Kidney (tissue), 14 donors: ENCODE data around the gene RAD51B. TPM values are rescaled to one million over a fixed set of nuclear protein-coding genes. Genes with fewer than 3 reads are reported as not detected.
A peak's percentile ranks its signal among the peaks of the same experiment; 100 is the strongest.

Experiments
- DNase-seq, 5 donors: peaks; one replicate each; pipeline ENCODE4 v3.0.0-alpha.2; 2013 to 2020
- FAIRE-seq: peaks from 2 replicates; lab custom pipeline; 2012; peaks lifted over from hg19 to GRCh38; lab: Jason Lieb, UNC
- H3K27ac ChIP-seq, 2 donors: one replicate each; pipeline ENCODE4 v1.7.0; 2013; ENCODE audit warnings: low read depth in 2 of 2, low read length in 2 of 2, inconsistent platforms in 1 of 2
- H3K27me3 ChIP-seq: one replicate; pipeline ENCODE4 v1.7.1; 2013; ENCODE audit warnings: low read length, inconsistent platforms; ENCODE audit not compliant: control insufficient read depth, insufficient read depth
- H3K36me3 ChIP-seq, 3 donors: one replicate each; pipeline versions ENCODE4 v1.7.0 to v1.7.1; 2013; ENCODE audit warnings: low read length in 3 of 3, control low read depth in 1 of 3, inconsistent platforms in 1 of 3; ENCODE audit not compliant: insufficient read depth in 3 of 3, control insufficient read depth in 2 of 3
- H3K4me1 ChIP-seq, 3 donors: one replicate each; pipeline versions ENCODE4 v1.7.0 to v1.7.1; 2013; ENCODE audit warnings: low read length in 3 of 3, inconsistent platforms in 1 of 3, low read depth in 1 of 3; ENCODE audit not compliant: control insufficient read depth in 2 of 3, insufficient read depth in 2 of 3
- H3K4me3 ChIP-seq, 3 donors: one replicate each; pipeline versions ENCODE4 v1.7.0 to v1.8.1; 2013; ENCODE audit warnings: low read length in 3 of 3, control low read depth in 1 of 3, inconsistent platforms in 1 of 3
- H3K9ac ChIP-seq, 3 donors: one replicate each; pipeline versions ENCODE4 v1.7.0 to v1.7.1; 2013; ENCODE audit warnings: low read length in 3 of 3, control low read depth in 1 of 3, inconsistent platforms in 1 of 3
- H3K9me3 ChIP-seq, 3 donors: one replicate each; pipeline versions ENCODE4 v1.7.0 to v1.7.1; 2013; ENCODE audit warnings: low read length in 3 of 3, control low read depth in 1 of 3, inconsistent platforms in 1 of 3; ENCODE audit not compliant: control insufficient read depth in 2 of 3, insufficient read depth in 1 of 3
- CTCF ChIP-seq: IDR thresholded peaks from 3 replicates; pipeline ENCODE4 v1.5.1; 2012; ENCODE audit warnings: mild to moderate bottlenecking, moderate library complexity, borderline replicate concordance; ENCODE audit not compliant: insufficient read depth; ENCODE audit errors: extremely low read depth
- intact Hi-C: fragments of 100-400 bp; cut with DNase I; formaldehyde crosslinking; loops from one replicate; pipeline ENCODE4 v1.11.1; 2022
- polyA plus RNA-seq: library from polyadenylated mRNA; stranded (reverse); fragments of 350-450 nt; fragmentation: Illumina TruSeq; extraction: RNeasy Lipid Tissue Mini Kit (QIAGEN cat#74804); gene quantifications from one replicate; pipeline ENCODE4 v1.2.3, GENCODE V29; 2014; ENCODE audit warnings: low read depth, low replicate concordance; ENCODE audit not compliant: insufficient read depth
- total RNA-seq: library from RNA; stranded (reverse); fragmentation: NEBNext Ultra II Directional; extraction: Animal tissue kit (Norgen Biotek cat#: 25700); gene quantifications from one replicate; pipeline ENCODE4 v1.2.1, GENCODE V29; 2021
- donor health status: control.
- donor health status: control.
- donor health status: control.
- donor health status: control.
- donor health status: control.
- donor health status: DM: yes; HTN: yes; CAD: no.
- donor health status: Normal renal cell carcinoma (clear cell type).

The RAD51B gene
- total and polyA plus RNA-seq, 2 donors from 2014 or later, result 6.9 to 18.0 TPM

DNA sequence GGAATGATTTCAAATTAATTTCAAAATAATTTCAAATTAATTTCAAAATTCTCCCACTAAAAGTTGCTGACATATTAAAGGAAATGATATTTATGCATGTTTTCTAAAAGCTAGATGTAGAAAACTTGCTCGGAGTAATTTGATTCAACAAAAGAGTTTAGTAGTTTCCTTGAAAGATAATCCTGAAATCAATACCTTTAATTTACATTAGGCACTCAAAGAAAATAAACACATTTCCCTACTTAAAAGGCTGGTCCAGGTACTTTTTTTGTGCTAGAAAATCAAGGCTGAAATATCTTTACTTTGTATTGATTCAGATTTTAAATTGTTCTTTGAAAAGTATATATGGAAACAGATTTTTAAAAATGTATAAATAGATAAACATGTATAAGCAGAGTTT, 370.5 kb downstream of the RAD51B start:
- no peaks in the 10 kb centered on the region for H3K36me3 ChIP-seq
- no peak for FAIRE-seq
- DNase-seq, result peak in 1 of 5 donors; percentile 42
- H3K27ac ChIP-seq, result no peak overlapping the region
- H3K9me3 ChIP-seq, result no peaks in the 10 kb centered on the region
- no peak for TF ChIP-seq CTCF
- H3K27me3 ChIP-seq, result no peaks in the 10 kb centered on the region
- intact Hi-C loops, result no loop called here
- H3K4me1 ChIP-seq, result peaks cover 0 to 27% (median 14%) of the 10 kb centered on the region in 3 donors
- no peak overlapping the region for H3K4me3 ChIP-seq
- H3K9ac ChIP-seq, result no peak overlapping the region

DNA sequence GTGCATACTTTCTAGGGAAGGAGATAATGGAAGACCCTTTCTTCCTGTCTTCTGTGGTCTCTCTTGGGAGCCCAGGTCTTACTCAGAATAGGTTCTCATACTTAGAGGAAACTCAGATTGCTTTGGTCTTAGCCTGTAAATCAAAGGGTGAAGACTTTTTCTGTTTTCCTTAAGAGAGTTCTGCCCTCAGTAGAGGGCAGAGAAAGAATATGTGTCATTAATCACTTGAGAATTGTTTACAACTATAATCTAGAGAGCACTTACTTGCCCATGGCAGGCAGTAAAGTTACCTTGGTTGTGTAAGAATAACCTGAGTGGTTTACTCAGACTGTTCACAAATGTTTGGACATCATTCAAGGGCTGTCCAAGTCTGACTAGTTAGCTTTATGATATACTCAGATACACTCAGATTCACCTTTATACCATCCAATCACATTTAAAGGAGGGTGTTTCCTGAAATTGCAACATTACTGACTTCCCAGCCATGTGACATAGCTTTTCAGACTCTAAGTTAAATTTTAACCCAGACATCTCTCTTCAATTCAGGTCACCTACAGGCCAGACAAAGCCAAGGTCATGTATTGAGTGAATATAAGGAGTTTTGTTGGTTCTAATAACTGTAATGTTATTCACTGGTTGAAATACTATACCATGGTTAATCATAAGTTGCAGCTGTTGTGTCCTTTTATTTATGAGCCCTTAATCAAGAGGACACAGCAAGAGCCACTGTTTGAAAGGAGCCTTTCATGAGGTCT, 372.2 kb downstream of the RAD51B start:
- Histone ChIP-seq H3K9me3 (no peaks in the 10 kb centered on the region), H3K4me3 (no peak overlapping the region), H3K27ac (peak overlapping the region; percentile 83 to 89), H3K9ac (no peak overlapping the region), H3K4me1 (peaks cover 0 to 27% (median 14%) of the 10 kb centered on the region in 3 donors), H3K27me3 (no peaks in the 10 kb centered on the region), H3K36me3 (no peaks in the 10 kb centered on the region)
- TF ChIP-seq CTCF, result no peak
- FAIRE-seq, result peak; percentile 97
- peak in 2 of 5 donors; percentile 65 to 75 for DNase-seq
- intact Hi-C loops, result no loop called here

DNA sequence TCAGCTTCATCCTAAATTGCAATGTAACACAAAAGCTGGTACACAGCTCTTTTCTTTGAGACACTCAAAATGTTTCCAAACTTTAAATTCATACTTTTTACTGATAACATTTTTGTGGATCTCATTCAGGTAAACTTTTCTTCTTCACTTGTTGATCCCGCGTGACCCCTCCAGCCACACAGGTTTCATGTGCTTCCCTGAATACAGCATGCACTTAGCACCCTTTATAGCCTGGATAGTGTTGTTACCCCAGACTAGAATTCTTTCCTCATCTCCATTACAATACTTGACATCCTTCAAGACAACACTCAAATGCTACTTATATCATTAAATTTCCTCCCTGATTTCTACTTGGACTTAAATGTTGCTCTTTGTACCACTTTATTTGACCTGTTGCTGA, 373.4 kb downstream of the RAD51B start:
- no peaks in the 10 kb centered on the region for H3K9me3 ChIP-seq
- FAIRE-seq, result no peak
- TF ChIP-seq CTCF, result no peak
- DNase-seq, result no peak
- H3K27ac ChIP-seq, result peak overlapping the region in 1 of 2 donors; percentile 83
- peaks cover 0 to 27% (median 14%) of the 10 kb centered on the region in 3 donors for H3K4me1 ChIP-seq
- intact Hi-C loops, result no loop called here
- H3K36me3 ChIP-seq, result no peaks in the 10 kb centered on the region
- H3K27me3 ChIP-seq, result no peaks in the 10 kb centered on the region
- peak overlapping the region in 1 of 3 donors; percentile 20 for H3K9ac ChIP-seq
- no peak overlapping the region for H3K4me3 ChIP-seq
